GM12878 (cell line): ENCODE data around the gene HS1BP3. TPM values are rescaled to one million over a fixed set of nuclear protein-coding genes. Genes with fewer than 3 reads are reported as not detected.

Source experiments
- ATAC-seq: fragments of 200-7000 bp; cut with Tn5 transposase; 3 replicates; pipeline ENCODE4 v1.9.1; 2020; ENCODE audit warnings: mild to moderate bottlenecking, moderate library complexity
- BruUV-seq: library from RNA; stranded (reverse); fragments of 400-500 nt; replicated peaks from 2 replicates; lab custom pipeline; 2021; lab: Mats Ljungman, UMichigan
- CTCF ChIA-PET: fragments of 300-600 bp; sonication (Branson Sonifier 250); formaldehyde crosslinking; extraction: SDS; loops from one replicate; lab custom pipeline; 2021; ENCODE audit warnings: inconsistent platforms; lab: Yijun Ruan, JAX
- POLR2A ChIA-PET: fragments of 350-600 bp; formaldehyde crosslinking; extraction: SDS; loops from one replicate; lab custom pipeline; 2021; ENCODE audit warnings: inconsistent platforms; lab: Charles Lee
- RAD21 ChIA-PET: fragments of 300-600 bp; sonication (Branson Sonifier 250); formaldehyde crosslinking; loops from one replicate; lab custom pipeline; 2023; ENCODE audit warnings: antibody characterized with exemption; ENCODE audit not compliant: unreplicated experiment; lab: Charles Lee
- SMC1A ChIA-PET: fragments of 300-600 bp; sonication (Branson Sonifier 250); formaldehyde crosslinking; loops from one replicate; lab custom pipeline; 2023; ENCODE audit not compliant: unreplicated experiment, uncharacterized antibody; lab: Charles Lee
- DNase-seq: peaks from one replicate; pipeline ENCODE4 v3.0.0-alpha.2; 2011; ENCODE audit warnings: low read depth, low spot score
- FAIRE-seq: peaks from 3 replicates; lab custom pipeline; 2011; peaks lifted over from hg19 to GRCh38; lab: Jason Lieb, UNC
- H2AFZ ChIP-seq: 2 replicates; pipeline ENCODE4 v1.6.0; 2011; ENCODE audit warnings: low read depth, low read length, control low read depth; ENCODE audit not compliant: control insufficient read depth
- H3K27ac ChIP-seq: 2 replicates; pipeline ENCODE4 v1.5.1; 2011; ENCODE audit warnings: control low read depth; ENCODE audit not compliant: control insufficient read depth, insufficient read depth
- H3K27me3 ChIP-seq, 2 experiments: replicated peaks in 1 of 2; 2 replicates each; pipeline versions ENCODE4 v1.6.0 to v1.6.1; 2011; ENCODE audit warnings: low read length in 1 of 2; ENCODE audit not compliant: control insufficient read depth in 2 of 2, insufficient read depth in 2 of 2
- H3K36me3 ChIP-seq, 2 experiments: 2 replicates each; pipeline ENCODE4 v1.5.1; 2011; ENCODE audit warnings: low read length in 1 of 2; ENCODE audit not compliant: control insufficient read depth in 2 of 2, insufficient read depth in 2 of 2
- H3K4me1 ChIP-seq: 2 replicates; pipeline ENCODE4 v1.6.1; 2011; ENCODE audit warnings: mild to moderate bottlenecking, low read length, moderate library complexity, mixed read lengths; ENCODE audit not compliant: control insufficient read depth, insufficient read depth
- H3K4me2 ChIP-seq: 2 replicates; pipeline ENCODE4 v1.6.0; 2011; ENCODE audit warnings: control low read depth; ENCODE audit not compliant: control insufficient read depth, insufficient read depth
- H3K4me3 ChIP-seq: fragments of 200-600 bp; sonication (generic); 2 replicates; pipeline ENCODE4 v1.5.1; 2016
- H3K79me2 ChIP-seq: 2 replicates; pipeline ENCODE4 v1.6.0; 2011; ENCODE audit warnings: low read length; ENCODE audit not compliant: control insufficient read depth, insufficient read depth
- H3K9ac ChIP-seq: 2 replicates; pipeline ENCODE4 v1.8.0; 2011; ENCODE audit warnings: low read length, control low read depth, mixed read lengths; ENCODE audit not compliant: control insufficient read depth, insufficient read depth
- H3K9me3 ChIP-seq: replicated peaks from 3 replicates; pipeline ENCODE4 v1.5.1; 2011; ENCODE audit warnings: mild to moderate bottlenecking, low read length; ENCODE audit not compliant: control insufficient read depth, insufficient read depth
- H4K20me1 ChIP-seq: 2 replicates; pipeline ENCODE4 v1.6.0; 2011; ENCODE audit not compliant: control insufficient read depth, insufficient read depth
- BHLHE40 ChIP-seq, 2 experiments: fragments of 450-650 bp in 1 of 2; IDR thresholded peaks; 2 replicates each; pipeline ENCODE4 v1.6.1; 2011 to 2017; ENCODE audit warnings: low read depth in 2 of 2, borderline replicate concordance in 1 of 2, improper control_type of control experiment in 1 of 2, low read length in 1 of 2, mild to moderate bottlenecking in 1 of 2
- CHD4 ChIP-seq: fragments of 200-600 bp; sonication (generic); IDR thresholded peaks from 2 replicates; pipeline ENCODE4 v1.6.1; 2016; ENCODE audit warnings: mild to moderate bottlenecking
- E2F4 ChIP-seq: IDR thresholded peaks from 2 replicates; pipeline ENCODE4 v1.6.1; 2012; ENCODE audit warnings: low read depth, low read length, improper control_type of control experiment
- FOXM1 ChIP-seq: IDR thresholded peaks from 2 replicates; pipeline ENCODE4 v1.6.1; 2012; ENCODE audit warnings: low read depth, mild to moderate bottlenecking, inconsistent platforms, low read length, moderate library complexity
- IKZF1 ChIP-seq: fragments of 450-650 bp; conservative IDR thresholded peaks from 2 replicates; pipeline ENCODE4 v1.6.1; 2017; ENCODE audit warnings: antibody characterized with exemption, mild to moderate bottlenecking
- MXI1 ChIP-seq: fragments of 150-350 bp; IDR thresholded peaks from 2 replicates; pipeline ENCODE4 v1.6.1; 2011; ENCODE audit warnings: low read depth, mild to moderate bottlenecking, inconsistent platforms, low read length, improper control_type of control experiment
- NKRF ChIP-seq: fragments of 450-650 bp; conservative IDR thresholded peaks from 2 replicates; pipeline ENCODE4 v1.6.1; 2017; ENCODE audit warnings: mild to moderate bottlenecking, moderate library complexity
- RAD51 ChIP-seq: fragments of 450-650 bp; IDR thresholded peaks from 2 replicates; pipeline ENCODE4 v1.6.1; 2016; ENCODE audit warnings: moderate library complexity, mild to moderate bottlenecking, inconsistent platforms
- RFX5 ChIP-seq: IDR thresholded peaks from 2 replicates; pipeline ENCODE4 v1.6.1; 2011; ENCODE audit warnings: low read depth, low read length, improper control_type of control experiment
- SP1 ChIP-seq: IDR thresholded peaks from one replicate; pipeline ENCODE4 v1.6.1; 2011; ENCODE audit warnings: low read depth, low read length
- TCF12 ChIP-seq: IDR thresholded peaks from 2 replicates; pipeline ENCODE4 v1.6.1; 2011; ENCODE audit warnings: low read depth, mild to moderate bottlenecking, low read length
- YY1 ChIP-seq: IDR thresholded peaks from 2 replicates; pipeline ENCODE4 v1.6.1; 2011; ENCODE audit warnings: low read depth, mild to moderate bottlenecking, low read length
- ZNF217 ChIP-seq: fragments of 450-650 bp; IDR thresholded peaks from 2 replicates; pipeline ENCODE4 v1.6.1; 2017; ENCODE audit warnings: antibody characterized with exemption, mild to moderate bottlenecking
- WGBS: methylation state at CpG from one replicate; pipeline ENCODE4 v1.1.6; 2016; ENCODE audit warnings: low lambda C conversion rate; ENCODE audit not compliant: insufficient replicate concordance, insufficient coverage; ENCODE audit errors: missing lambda C conversion rate; 5-methylcytosine and 5-hydroxymethylcytosine counted together
- in situ Hi-C: fragments of 300-500 bp; cut with MboI; formaldehyde crosslinking; loops from 9 replicates; pipeline ENCODE4 v1.14.3; 2018; ENCODE audit warnings: mixed read lengths
- intact Hi-C: fragments of 100-400 bp; cut with micrococcal nuclease; formaldehyde crosslinking; loops from one replicate; pipeline ENCODE4 v1.14.2; 2022; ENCODE audit not compliant: unreplicated experiment
- polyA plus RNA-seq, 11 experiments: library from polyadenylated mRNA; depleted of rRNA in 4 of 11; unstranded in 6 of 11; stranded (reverse) in 5 of 11; fragments of >200 nt; fragmentation: Nextera tagmentation in 4 of 11; fragmentation: Illumina TruSeq in 1 of 11; extraction: Ambion mirVana in 4 of 11; extraction: Trizol in 1 of 11; gene quantifications; 1 replicate in 1 of 11; 2 replicates in 10 of 11; pipeline versions ENCODE4 v1.2.1 to v1.2.3, GENCODE V29; 2011 to 2016; ENCODE audit warnings: inconsistent platforms in 2 of 11, missing spikeins in 2 of 11, low read depth in 1 of 11
- total RNA-seq, 4 experiments: library from RNA; depleted of rRNA in 3 of 4; stranded (reverse); fragments of >200 nt in 3 of 4; fragmentation: Illumina TruSeq in 1 of 4; extraction: Trizol in 1 of 4; gene quantifications; 2 replicates each; pipeline versions ENCODE4 v1.2.1 to v1.2.3, GENCODE V29; 2013 to 2021

HS1BP3 gene
- total and polyA plus RNA-seq, 10 of the 15 experiments (the other 5 are each of a cell fraction or from before 2014, with no cell fraction given), result 0.47 to 7.2 (median 4.6) TPM

DNA sequence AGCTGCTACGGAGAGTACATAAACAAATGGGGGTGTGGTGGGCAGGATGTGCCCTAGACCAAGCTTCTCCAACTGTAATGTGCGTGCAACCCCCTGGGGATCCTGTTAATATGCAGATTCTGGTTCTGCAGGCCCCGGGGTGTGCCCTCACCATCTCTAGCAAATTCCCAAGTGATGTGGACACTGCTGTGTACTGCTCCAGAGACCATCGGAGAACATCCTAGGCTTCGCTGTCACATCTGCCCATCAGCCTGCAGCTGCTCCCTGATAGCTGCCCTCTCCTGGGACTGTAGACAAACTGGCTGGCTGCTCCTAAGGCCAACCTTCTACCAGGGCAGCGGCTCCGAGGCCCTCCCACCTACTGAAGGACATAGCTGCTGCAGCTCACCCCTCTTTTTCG is 3.2 kb downstream of the HS1BP3 start:
- H3K27me3 ChIP-seq, result 0 out of 4 replicates have a peak, but pooled peaks cover 0 to 1% of the 10 kb centered on the region in 2 experiments
- H3K4me3 ChIP-seq, result no peak overlapping the region
- no peak overlapping the region for H3K27ac ChIP-seq
- H4K20me1 ChIP-seq, result no peaks in the 10 kb centered on the region
- CTCF ChIA-PET, result interaction anchor here (0.9 to 5.0 kb wide), 7 partner anchors 12 to 223 kb away, joined by 3 to 44 read pairs (median 5); partner anchors contain the start of gene RHOB
- BruUV-seq, result no TSS peak
- ATAC-seq, result no peak
- no peak overlapping the region for H2AFZ ChIP-seq
- H3K4me1 ChIP-seq, result peaks cover 4% of the 10 kb centered on the region
- no peak overlapping the region for H3K9ac ChIP-seq
- POLR2A ChIA-PET, result interaction anchor here (1.7 kb wide), 1 partner anchor 219 kb away, joined by 4 read pairs; no protein-coding TSS in a partner anchor
- TF ChIP-seq BHLHE40 (IDR thresholded peaks at IDR 0.05; ENCODE audit: borderline replicate concordance in 1 of 2, low read depth in 2 of 2, low read length in 1 of 2) (no peak), RAD51 (no peak), TCF12 (no peak), YY1 (no peak), CHD4 (no peak), RFX5 (no peak), IKZF1 (no peak), SP1 (no peak), MXI1 (no peak), E2F4 (no peak), FOXM1 (no peak), NKRF (no peak), ZNF217 (no peak)
- no peaks in the 10 kb centered on the region for H3K9me3 ChIP-seq
- SMC1A ChIA-PET, result interaction anchor here (0.6 to 1.4 kb wide), 3 partner anchors 15 to 220 kb away, joined by 3 read pairs; partner anchors contain the start of gene RHOB
- RAD21 ChIA-PET, result no interaction called here
- WGBS, result 53% methylated on average over 8 of the region's 8 CpGs
- no peaks in the 10 kb centered on the region for H3K79me2 ChIP-seq
- peaks cover 0 to 3% of the 10 kb centered on the region in 2 experiments; a peak in 1 of 4 replicates for H3K36me3 ChIP-seq
- intact Hi-C loops (no loop called here), in situ Hi-C loops (no loop called here)
- no peak for FAIRE-seq
- no peak for DNase-seq
- no peak overlapping the region for H3K4me2 ChIP-seq
